HG03060 (cell line): ENCODE measurements around the gene ENDOV.

Source experiments
- ATAC-seq: cut with Tn5 transposase; IDR thresholded peaks from one replicate; pipeline ENCODE4 v1.9.1; 2021; ENCODE audit warnings: low read depth, moderate number of reproducible peaks; ENCODE audit not compliant: unreplicated experiment

The ENDOV gene

DNA sequence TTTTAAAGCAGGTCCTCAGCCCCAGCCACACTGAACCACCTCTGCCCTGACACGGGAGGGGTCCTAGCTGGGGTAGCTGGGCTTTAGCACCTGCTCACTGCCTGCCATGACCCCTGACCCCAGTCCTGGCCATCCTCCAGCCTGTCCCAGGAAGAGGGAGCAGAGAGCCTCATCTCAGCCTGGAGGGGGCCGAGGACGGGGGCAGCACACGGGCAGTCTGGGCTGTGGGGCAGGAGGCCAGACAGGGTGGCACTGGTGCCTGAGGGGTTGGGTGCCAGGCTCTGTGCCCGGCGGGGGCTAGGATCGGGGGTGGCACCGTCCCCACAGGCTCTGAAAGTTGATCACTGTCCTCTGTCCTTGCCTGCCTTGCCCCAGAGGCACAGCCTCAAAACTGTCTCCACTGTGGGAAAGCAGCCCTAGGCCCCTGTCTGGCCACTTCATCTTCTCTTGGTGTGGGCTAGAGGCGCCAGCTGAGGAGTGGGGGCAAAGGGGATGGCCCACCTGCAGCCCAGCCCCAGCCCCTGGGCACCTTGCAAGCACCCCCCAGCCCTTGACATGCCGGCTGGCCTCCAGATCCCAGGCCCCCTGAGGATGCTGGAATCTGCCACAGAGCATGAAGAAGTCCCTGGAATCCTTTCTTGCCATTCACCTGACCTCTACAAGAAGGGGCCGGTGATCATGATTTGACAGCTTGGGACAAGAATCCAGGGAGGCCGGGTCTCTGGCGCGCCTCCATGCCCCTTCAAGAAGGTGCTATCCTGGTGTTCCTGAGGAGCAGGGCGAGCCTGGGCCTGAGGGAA is 15.7 kb downstream of the ENDOV start:
- ATAC-seq, result no peak

DNA sequence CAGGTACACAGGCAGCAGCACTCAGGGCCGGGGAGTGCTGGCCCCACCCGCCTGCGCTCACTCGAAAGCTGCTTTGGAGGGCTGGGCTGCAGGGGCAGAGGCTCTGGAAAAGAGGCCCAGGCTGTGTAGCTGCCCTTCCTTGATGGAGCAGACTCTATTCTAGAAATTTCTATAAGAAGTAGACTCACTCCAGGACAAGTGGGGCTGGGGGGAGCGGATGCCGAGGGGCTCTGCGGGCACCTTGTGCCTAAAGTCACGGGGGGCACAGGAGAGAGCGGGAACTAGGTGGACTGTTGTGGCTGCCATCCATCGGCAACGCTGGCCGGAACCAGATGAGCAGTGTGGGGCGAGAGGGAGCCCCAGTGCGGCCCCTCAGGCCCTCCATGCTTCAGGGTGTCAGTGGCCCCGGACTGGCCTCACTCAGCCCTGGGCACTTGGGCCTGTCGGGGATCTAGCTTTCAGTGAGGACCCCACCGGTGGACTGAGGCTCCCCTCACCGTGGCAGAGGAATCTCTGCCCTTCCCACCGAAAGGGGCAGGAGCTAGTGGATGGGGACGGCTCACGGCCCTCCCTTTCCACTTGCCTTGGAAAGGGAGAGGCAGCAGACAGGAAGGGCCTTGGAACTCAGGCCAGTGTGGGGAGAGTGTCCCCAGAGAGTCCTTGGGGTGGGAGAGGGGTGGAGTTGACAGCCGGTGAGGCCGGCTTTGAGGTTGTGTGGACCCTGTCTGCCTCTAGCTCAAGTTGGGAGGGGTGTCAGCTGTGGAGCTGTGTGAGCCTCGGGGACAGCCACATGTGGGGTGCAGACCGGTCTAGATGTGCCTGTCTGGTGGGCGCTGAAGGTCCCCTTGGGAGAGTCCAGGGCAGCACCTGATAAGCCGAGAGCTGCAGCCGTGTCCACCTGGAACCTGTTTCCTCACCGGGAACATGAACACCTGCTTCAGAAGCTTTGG is 16.6 kb downstream of the ENDOV start:
- no peak for ATAC-seq

GRCh38 chr17:80432350-80432955 is 17.5 kb downstream of the ENDOV start:
- no peak for ATAC-seq

DNA sequence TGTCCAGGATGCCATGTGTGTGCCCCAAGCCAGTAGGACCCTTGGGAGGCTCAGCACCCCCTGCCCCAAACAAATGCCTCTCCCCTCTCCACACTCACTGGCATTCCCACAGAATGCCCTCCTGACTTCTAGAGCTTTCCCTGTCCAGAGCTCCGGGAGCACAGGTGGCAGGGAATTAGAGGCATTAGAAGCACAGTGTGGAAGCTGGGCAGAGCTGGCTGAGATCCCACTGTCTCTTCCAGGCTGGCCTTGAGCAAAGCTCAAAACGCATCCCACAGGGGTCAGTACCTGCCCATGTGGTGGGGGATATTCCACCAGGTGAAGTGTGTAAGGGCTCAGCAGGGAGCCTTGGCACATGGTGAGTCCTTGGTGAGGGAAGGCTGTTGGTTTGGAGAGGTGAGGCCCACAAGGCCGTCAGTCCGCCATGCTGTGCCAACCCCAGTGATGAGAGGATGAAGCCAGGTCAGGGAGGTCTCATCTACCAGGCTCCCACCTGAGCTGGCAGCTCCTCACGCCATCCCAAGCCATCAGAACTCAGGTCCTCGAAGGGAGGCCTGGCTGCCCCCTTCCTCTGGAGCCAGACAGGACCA is 18.1 kb downstream of the ENDOV start:
- no peak for ATAC-seq

GRCh38 chr17:80433916-80434666 is 19.1 kb downstream of the ENDOV start:
- ATAC-seq, result no peak

GRCh38 chr17:80437532-80437931 is 22.6 kb downstream of the ENDOV start:
- no peak for ATAC-seq

GRCh38 chr17:80438806-80439205 is 23.8 kb downstream of the ENDOV start:
- no peak for ATAC-seq

DNA sequence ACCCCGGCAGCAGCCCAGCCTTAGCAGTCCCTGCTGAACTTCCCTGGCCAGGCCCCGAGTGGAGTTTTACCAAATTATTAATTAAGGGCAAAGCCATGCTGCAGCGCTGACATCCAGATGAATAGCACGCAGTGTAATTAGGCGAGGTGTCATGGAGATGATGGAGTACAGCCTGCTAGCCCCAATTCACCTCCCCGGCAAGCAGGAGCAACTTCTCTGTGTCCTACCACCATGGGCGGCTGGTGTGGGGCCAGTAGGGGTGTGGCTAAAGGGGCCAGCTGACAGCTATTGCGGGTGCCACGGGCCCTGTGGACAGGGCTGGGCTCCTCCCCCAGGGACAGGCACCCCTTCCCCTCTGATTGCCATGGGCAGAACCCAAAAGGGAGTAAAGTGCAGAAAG is 24.5 kb downstream of the ENDOV start:
- ATAC-seq, result no peak

DNA sequence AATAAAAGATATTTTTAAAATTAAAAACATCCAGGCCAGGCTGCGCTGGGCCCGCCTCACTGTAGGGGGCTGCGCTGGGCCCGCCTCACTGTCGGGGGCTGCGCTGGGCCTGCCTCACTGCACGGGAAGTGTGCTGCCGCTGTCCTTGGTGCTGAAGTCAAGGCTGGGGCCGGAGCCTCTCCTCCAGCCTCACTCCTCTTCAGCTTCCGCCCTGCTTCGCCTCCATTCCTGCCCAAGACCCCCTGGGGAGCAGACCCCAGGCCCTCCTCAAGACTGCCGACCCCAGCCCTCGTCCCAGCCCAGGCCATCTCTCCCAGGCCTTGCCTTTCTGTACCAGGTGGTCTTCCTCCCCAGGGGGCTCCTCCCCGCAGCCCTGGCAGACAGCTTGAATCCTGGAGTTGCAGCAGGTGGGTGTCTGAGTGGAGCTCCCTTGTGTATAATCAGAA is 26.2 kb downstream of the ENDOV start:
- ATAC-seq, result no peak

- ATAC-seq, result no peak
Measured at GRCh38 chr17:80441598-80442322, 26.8 kb downstream of the ENDOV start.

DNA sequence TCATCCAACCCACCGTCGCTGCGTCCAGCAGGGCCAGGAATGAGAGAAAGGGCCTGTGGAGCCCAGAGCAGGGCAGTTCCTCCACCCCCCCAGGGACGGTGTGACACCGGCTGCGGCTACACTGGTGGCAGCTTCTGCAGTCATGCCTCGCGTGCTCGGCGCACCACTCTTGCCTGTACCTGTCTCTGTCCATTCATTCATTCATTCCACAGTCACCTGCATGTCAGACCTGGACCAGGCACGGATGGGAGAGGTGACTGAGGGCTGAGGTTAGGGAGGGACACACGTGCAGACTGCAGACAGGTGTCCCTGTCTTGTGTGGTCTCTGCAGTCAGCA is 27.3 kb downstream of the ENDOV start:
- ATAC-seq, result no peak

DNA sequence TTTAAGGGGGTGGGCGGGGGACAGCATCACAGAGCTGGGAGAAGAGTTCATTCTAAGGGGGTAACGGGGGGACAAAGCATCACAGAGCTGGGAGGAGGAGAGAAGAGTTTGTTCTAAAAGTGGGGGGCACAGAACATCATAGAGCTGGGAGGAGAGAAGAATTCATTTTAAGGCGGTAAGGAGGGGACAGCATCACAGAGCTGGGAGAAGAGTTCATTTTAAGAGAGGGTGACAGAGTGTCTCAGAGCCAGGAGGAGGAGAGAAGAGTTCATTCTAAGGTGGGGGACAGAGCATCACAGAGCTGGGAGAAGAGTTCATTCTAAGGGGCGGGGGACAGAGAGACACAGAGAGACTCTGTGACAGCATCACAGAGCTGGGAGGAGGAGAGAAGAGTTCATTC is 27.8 kb downstream of the ENDOV start:
- no peak for ATAC-seq

DNA sequence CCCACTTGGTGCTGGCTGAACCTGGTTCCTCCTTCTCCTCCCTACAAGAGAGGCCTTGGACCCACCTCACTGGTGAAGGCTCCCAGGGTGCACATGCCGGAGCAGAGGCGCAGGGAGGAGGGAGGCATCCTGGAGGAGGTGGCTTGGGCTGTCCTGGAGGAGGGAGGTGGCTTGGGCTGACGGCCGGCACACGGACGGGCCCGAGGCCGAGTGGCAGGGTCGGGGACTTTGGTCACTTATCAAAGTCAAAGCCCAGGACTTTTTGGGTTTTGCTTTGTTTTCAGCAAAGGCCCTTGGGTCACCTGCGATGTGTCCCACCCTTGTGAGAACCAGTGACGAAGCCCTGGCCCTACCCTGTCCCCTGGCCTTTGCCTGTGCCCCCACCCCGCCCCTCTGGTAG is 28.5 kb downstream of the ENDOV start:
- no peak for ATAC-seq

DNA sequence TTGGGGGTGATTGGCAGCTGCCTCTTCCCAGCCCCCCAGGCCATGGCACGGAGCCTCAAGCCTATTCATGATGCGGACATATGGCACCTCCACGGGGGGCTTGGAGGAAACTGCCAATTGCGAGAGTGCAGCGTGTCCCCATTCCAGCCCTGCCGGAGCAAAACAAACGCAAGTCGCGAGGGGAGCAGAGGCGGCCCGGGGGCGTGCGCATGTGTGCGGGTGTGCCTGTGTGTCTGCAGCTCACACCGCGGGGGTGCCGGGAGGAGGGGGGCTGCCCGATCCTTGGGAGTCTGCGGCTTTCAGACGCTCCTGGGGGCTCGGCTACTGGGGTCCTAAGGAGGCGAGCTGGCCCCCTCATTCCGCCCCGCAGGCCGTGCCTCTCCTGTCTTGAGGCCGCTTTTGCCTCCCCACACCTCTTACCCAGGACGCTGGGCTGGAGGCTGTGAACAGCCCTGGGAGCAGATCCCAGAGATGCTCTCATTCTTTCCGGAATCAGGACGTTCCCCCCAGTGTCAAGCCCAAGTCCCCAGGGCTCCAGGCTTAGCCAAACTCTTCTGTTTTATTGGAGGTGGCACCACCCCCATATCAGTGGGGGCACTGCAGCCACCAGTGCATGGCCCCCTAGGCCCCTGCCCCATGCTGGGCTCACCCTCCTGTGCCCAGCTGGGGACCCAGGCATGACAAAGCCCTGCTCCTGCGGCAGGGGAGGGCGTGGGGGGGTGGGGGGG is 29.1 kb downstream of the ENDOV start:
- ATAC-seq, result no peak

DNA sequence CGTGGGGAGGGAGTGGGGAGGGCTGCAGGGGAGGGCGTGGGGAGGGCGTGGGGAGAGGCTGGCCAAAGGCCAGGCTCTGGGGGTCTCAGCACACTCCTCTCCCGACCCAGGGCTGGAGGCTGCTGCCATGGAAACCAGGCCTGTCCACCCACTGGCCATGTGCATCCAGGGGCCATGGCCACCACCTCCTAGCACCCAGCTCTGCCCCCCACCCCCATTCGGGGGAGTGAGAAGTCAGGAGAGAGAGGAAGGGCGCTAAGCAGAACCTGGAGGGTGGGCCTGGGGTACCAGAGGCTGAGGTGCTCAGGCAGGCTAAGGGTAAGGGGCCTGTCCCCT is 29.6 kb downstream of the ENDOV start:
- ATAC-seq, result no peak

DNA sequence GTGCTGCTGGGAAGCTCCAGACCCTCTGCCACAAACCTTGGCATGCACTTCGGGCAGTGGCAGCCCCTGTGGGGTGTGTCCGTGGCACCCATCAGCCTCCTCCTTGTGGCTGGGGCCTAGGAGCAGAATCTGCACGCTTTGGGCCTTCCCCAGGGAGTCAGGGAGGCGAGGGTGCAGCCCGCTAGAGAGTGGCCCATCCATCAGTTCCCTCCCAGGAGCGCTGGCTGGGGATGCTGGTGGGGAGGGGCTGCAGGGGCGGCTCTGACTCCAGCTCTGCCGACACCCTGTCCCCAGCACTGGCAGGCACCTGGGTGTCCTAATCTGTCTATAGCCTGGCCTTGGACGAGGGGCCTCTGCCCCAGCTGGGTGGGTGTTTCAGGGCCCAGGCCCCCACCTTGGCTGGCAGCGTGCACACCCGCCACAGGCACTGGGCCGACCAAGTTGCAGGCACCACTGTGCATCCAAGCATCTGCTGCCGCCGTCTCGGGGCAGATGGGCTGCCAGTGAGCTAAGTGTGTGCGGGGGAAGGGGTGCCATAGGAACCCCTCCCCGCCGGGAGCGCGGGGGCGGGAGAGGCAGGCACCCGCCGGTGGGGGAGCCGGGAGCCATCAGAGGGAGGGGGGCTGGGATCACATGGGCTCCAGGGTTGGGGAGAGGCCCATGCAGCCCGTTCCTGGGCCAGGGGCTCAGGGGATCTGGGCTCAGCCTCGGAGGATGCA is 30.2 kb downstream of the ENDOV start:
- no peak for ATAC-seq

GRCh38 chr17:80445726-80446110 is 30.8 kb downstream of the ENDOV start:
- no peak for ATAC-seq

DNA sequence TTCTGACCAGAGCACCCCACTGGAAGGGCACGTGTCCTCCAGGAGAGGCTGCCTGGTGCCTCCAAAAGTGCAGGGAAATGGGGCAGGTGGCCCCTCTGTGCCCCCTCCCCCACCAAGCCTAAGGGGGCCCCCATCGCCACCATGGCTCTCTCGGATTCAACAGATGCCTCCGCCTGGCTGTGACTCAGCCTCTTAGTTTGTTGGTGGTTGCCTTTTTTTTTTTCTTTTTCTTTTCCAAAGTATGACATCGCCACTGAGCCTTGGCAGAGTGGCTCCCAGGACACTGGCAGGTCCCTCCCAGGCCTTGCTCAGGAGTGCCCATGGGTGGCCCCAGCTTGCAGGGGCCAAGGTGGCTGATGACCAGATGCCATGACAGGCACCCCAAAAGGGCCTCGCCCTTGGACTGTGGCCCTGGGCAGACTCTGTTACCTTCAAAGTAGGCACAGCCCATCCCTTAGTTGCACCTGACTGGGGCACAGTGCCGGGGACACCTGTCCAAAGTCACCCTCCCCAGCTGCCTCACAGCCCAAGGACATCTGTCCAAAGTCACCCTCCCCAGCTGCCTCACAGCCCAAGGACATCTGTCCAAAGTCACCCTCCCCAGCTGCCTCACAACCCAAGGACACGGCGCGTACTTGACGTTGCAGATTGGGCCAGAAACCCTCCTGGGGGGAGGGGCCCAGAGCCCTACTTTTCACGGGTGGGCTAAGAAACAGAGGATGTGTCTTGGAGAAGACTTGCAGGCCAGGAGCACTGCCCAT is 31.9 kb downstream of the ENDOV start:
- ATAC-seq, result no peak
